HG02623 (cell line): ENCODE measurements around the gene KCTD17.

Experiments
- ATAC-seq: cut with Tn5 transposase; IDR thresholded peaks from one replicate; pipeline ENCODE4 v1.9.1; 2021; ENCODE audit warnings: moderate library complexity; ENCODE audit not compliant: unreplicated experiment

KCTD17 gene

GRCh38 chr22:37072673-37073072 is 21.1 kb downstream of the KCTD17 start:
- ATAC-seq, result no peak

GRCh38 chr22:37074537-37074936 is 23.0 kb downstream of the KCTD17 start:
- no peak for ATAC-seq

- no peak for ATAC-seq
Observed at GRCh38 chr22:37075046-37075445, 23.5 kb downstream of the KCTD17 start.

- no peak for ATAC-seq
Observed at GRCh38 chr22:37075822-37076433, 24.4 kb downstream of the KCTD17 start.

GRCh38 chr22:37077802-37078448 is 26.4 kb downstream of the KCTD17 start:
- no peak for ATAC-seq

- ATAC-seq, result no peak
Observed at GRCh38 chr22:37079158-37079557, 27.6 kb downstream of the KCTD17 start.

- ATAC-seq, result no peak
Observed at GRCh38 chr22:37079668-37080171, 28.2 kb downstream of the KCTD17 start.

- no peak for ATAC-seq
Observed at GRCh38 chr22:37080438-37080837, 28.9 kb downstream of the KCTD17 start.

GRCh38 chr22:37080838-37081237 is 29.3 kb downstream of the KCTD17 start:
- no peak for ATAC-seq

GRCh38 chr22:37082251-37082873 is 30.8 kb downstream of the KCTD17 start:
- no peak for ATAC-seq

- ATAC-seq, result no peak
Observed at GRCh38 chr22:37083914-37084313, 32.4 kb downstream of the KCTD17 start.

- no peak for ATAC-seq
Observed at GRCh38 chr22:37084385-37084784, 32.8 kb downstream of the KCTD17 start.

GRCh38 chr22:37086184-37086583 is 34.6 kb downstream of the KCTD17 start:
- ATAC-seq, result no peak

- no peak for ATAC-seq
Observed at GRCh38 chr22:37088108-37088605, 36.6 kb downstream of the KCTD17 start.

GRCh38 chr22:37088750-37089408 is 37.3 kb downstream of the KCTD17 start:
- no peak for ATAC-seq

- no peak for ATAC-seq
Observed at GRCh38 chr22:37089434-37089833, 37.9 kb downstream of the KCTD17 start.

- no peak for ATAC-seq
Observed at GRCh38 chr22:37090920-37091695, 39.6 kb downstream of the KCTD17 start.

- no peak for ATAC-seq
Observed at GRCh38 chr22:37091994-37092393, 40.5 kb downstream of the KCTD17 start.

- no peak for ATAC-seq
Observed at GRCh38 chr22:37092997-37093396, 41.5 kb downstream of the KCTD17 start.

- ATAC-seq, result no peak
Observed at GRCh38 chr22:37094239-37094638, 42.7 kb downstream of the KCTD17 start.

- ATAC-seq, result no peak
Observed at GRCh38 chr22:37095113-37095512, 43.6 kb downstream of the KCTD17 start.
